Brain microvascular endothelial cell (primary cell): ENCODE measurements around the gene EMILIN3.

Experiments
- DNase-seq: peaks from one replicate; pipeline ENCODE4 v3.0.0-alpha.2; 2020
- H3K27ac ChIP-seq: fragments of 250-450 bp; sonication (Bioruptor Pico); 2 replicates; pipeline ENCODE4 v1.5.1; 2020; ENCODE audit warnings: mild to moderate bottlenecking, moderate library complexity
- H3K27me3 ChIP-seq: fragments of 250-450 bp; sonication (Bioruptor Pico); replicated peaks from 2 replicates; pipeline ENCODE4 v1.5.1; 2020; ENCODE audit warnings: mild to moderate bottlenecking
- H3K36me3 ChIP-seq: fragments of 250-450 bp; sonication (Bioruptor Pico); replicated peaks from 2 replicates; pipeline ENCODE4 v1.5.1; 2020; ENCODE audit warnings: mild to moderate bottlenecking
- H3K4me3 ChIP-seq: 2 replicates; pipeline ENCODE4 v1.5.1; 2011; ENCODE audit warnings: low read depth, mild to moderate bottlenecking, control low read depth, low read length, moderate library complexity
- CTCF ChIP-seq: IDR thresholded peaks from 2 replicates; pipeline ENCODE4 v1.5.1; 2011; ENCODE audit warnings: low read depth, mild to moderate bottlenecking, moderate library complexity, low read length, control low read depth, inconsistent platforms; ENCODE audit errors: missing control alignments
- in situ Hi-C: cut with HindIII; loops from 2 replicates; pipeline ENCODE4 v1.10.0; 2017; ENCODE audit warnings: low sequenced_read_pairs, low pct_ligation_motif_present

Gene EMILIN3

DNA sequence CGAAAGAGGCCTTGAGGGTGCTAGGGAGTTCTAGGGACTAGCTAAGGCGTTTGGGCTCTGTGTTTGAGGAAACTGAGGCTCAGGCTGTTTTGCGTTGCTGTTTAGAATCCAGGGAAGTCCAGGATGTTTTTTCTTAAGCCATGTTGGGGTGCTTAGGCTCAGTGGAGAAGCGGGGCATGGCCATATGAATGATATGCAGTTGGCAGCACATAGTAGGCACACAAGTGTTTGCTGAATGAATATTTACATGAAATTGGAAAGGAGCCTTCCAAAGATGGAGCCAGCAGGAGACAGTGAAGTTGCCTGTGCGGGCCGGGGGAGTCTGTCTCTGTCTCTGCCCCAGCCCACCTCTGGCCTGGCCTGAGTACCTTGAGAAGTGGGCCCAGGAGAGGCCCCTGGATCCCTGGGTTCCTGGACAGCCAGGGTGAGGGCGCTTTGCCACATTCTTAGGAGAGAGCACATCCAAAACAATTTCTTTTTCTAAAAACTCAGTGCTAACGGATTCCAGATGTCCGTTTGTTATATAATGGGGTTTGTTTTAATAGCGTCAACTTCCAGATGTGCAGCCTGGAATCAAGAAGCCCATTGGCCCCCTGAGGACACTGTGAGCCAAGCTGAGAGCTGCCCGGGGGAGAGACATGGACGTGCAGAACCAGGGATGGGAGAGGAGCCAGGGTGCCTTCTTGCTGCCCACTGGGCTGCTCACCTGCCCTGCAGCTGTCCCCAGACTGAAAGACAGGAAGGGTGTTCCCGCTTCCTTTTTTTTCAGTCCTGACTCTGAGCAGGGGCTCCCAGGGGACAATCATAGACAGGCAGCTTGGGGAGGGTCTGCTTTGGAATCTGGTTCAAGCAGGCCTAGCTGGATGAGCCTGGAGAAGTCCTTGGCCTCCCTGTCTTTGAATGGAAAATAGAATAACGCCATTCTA is 20.1 kb upstream of the EMILIN3 start:
- H3K4me3 ChIP-seq = no peak overlapping the region
- TF ChIP-seq CTCF = no peak
- no peak for DNase-seq
- in situ Hi-C loops = no loop called here
- H3K27me3 ChIP-seq = no peaks in the 10 kb centered on the region
- H3K27ac ChIP-seq = no peak overlapping the region
- H3K36me3 ChIP-seq = no peaks in the 10 kb centered on the region

DNA sequence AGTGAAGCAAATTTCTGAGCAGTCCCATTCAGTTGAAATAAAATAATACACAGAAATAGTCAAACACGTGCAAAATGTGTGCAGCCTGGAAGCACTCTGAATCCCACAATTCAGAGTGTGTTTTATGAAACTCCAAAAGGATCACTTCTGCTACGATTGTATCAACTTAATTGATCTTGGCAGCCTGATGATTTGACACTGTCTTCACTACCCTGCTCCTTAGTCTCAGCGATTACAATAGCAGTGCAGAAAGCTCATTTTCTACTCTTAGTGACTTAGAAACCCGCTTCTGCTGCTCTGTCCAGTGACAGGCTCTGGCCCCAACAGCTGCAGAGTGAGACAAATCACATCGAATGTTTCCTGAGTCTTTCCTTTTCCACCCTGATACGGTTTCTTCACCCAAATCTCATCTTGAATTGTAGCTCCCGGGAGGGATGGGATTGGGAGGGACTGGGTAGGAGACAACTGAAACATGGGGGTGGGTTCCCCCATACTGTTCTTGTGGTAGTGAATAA is 16.2 kb upstream of the EMILIN3 start:
- in situ Hi-C loops = no loop called here
- no peak overlapping the region for H3K27ac ChIP-seq
- no peak for TF ChIP-seq CTCF

DNA sequence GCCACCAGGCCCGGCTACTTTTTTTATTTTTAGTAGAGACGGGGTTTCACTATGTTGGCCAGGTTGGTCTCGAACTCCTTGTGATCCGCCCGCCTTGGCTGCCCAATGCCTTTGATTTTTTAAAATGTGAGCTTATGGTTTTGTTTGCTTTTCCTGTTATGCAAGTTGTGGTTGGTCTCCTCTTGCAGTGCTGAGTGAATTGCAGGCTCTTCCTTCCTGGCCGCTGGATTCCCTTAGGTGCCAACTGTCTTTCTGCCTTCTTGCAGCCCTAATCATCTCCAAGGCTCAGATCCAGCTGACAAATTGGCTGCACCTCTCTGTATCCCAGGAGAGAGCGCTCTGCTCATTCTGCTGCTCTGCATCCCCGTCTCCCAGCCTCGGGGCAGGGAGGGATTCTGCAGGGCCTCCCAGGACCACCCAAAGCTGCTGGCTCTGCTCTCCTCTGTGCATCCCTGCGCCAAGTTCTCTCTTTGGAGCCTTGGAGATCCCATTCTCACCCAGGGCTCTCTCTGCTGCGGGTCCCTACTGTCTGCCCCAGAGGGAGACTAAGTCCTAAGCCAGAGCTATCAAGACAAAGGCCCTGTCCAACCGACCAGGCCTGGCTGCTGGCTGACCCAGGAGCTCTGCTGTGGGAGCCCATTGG is 14.1 kb upstream of the EMILIN3 start:
- H3K27me3 ChIP-seq = no peaks in the 10 kb centered on the region
- no peak overlapping the region for H3K4me3 ChIP-seq
- H3K36me3 ChIP-seq = no peaks in the 10 kb centered on the region
- DNase-seq = no peak
- no peak overlapping the region for H3K27ac ChIP-seq
- no peak for TF ChIP-seq CTCF
- in situ Hi-C loops = no loop called here

More for the DNA sequence above, 16.2 kb upstream of the EMILIN3 start:
- H3K4me3 ChIP-seq = no peak overlapping the region
- no peaks in the 10 kb centered on the region for H3K36me3 ChIP-seq
- no peaks in the 10 kb centered on the region for H3K27me3 ChIP-seq
- no peak for DNase-seq

DNA sequence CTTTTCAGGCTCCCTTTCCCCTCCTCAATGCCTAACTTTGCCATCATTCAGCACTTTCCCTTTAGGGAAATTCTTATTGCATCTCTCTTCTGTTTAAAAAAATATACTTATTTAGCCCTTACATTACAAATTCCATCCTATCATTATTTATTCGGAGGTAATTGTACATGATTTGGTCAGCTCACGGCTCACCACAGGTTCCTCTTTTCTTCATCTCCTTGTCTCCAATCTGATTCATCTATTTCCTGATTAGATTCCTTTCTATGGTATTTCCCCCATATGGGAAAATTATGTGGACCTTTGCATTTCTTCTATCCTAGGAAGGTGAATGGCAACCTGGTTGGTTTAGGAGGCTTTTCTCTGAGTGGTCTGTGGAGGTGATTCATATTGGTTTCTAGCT is 12.9 kb upstream of the EMILIN3 start:
- Histone ChIP-seq H3K4me3 (no peak overlapping the region), H3K36me3 (no peaks in the 10 kb centered on the region), H3K27me3 (no peaks in the 10 kb centered on the region), H3K27ac (no peak overlapping the region)
- in situ Hi-C loops = no loop called here
- no peak for DNase-seq
- TF ChIP-seq CTCF = no peak

GRCh38 chr20:41377275-41377674 is 10.7 kb upstream of the EMILIN3 start:
- H3K36me3 ChIP-seq = no peaks in the 10 kb centered on the region
- H3K27me3 ChIP-seq = no peaks in the 10 kb centered on the region
- H3K27ac ChIP-seq = no peak overlapping the region
- H3K4me3 ChIP-seq = no peak overlapping the region
- DNase-seq = no peak
- TF ChIP-seq CTCF = no peak
- in situ Hi-C loops = no loop called here
